HG02973 (cell line): ENCODE measurements around the gene MAP2K2.

Experiments used
- ATAC-seq: cut with Tn5 transposase; IDR thresholded peaks from one replicate; pipeline ENCODE4 v1.9.1; 2021; ENCODE audit warnings: moderate library complexity; ENCODE audit not compliant: unreplicated experiment

Gene MAP2K2

DNA sequence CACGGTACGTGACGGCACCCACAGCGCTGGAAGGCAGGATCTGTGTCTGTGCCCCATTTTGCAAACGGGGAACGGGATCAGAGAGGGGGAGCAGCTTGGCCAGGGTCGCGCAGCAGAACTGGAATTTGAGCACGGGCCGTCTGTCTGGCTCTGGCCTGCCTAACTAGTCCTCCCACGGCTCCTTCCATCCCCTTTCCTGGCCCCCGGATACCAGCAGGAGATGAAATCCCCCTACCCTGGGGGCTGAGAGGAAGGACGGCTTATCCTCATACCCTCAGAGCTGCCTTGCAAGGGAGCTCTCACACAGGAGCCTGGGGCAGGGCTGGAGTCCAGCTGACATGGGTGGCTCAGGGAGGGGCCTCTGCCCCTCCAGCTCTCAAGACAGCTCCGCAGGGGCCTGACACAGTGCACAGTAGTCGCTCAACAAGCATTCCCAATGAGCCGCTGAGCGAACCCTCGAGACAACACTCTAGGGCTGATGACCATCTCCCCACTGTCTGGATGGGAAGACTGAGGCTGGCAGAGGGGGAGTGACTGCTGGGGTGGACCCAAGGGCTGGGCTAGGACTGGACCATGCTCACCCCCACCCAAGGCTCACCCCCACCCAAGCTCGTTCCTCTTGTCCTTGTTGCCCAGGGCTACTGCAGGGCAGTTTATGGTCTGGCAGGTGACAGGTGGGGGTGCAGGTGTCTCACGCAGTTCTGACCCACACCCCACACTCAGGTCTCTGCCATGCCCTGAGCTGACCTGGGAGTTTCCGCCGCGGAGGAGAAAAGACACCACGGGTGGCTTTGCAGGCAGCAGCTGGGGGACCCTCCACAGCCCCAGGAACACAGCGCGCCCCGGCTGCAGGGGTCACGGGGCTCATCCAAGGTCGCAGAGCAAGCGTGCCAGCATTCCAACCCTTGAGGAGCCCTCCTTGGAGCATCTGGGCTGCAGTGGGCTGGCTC, 61.2 kb downstream of the MAP2K2 start:
- no peak for ATAC-seq

DNA sequence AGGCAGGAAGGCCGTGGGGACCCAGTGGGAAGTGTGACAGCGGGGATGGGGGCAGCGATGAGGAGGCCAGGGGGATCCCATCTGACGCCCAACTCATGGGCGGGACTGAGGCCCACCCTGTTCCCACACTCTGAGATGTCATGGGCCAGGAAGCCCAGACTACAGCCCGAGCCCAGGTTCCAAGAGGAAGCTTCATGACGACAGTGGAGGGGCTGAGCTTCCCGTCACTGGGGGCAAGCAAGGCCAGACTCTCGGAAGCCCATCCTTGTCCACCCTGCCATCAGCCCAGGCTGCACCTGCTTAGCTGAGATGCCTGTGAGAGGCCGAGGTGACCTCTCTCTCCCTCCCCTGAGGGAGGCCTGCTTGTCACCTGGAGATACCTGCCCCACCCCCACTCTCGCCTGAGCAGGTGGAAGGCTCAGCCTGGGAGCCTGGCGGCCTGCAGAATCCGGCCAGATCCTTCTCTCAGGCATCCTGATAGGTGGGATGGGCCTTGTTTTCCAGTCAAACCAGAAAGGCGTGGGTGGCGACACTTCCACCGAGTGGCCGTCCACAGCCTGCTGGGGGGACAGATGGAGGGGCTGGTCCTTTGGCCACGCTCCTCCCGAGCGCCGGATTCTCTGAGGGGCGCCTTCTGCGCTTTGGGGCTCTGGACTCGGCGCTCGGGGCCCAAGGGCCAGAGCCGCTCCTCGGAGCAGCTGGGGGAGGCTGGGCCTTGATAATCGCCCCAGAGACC, 62.1 kb downstream of the MAP2K2 start:
- no peak for ATAC-seq

DNA sequence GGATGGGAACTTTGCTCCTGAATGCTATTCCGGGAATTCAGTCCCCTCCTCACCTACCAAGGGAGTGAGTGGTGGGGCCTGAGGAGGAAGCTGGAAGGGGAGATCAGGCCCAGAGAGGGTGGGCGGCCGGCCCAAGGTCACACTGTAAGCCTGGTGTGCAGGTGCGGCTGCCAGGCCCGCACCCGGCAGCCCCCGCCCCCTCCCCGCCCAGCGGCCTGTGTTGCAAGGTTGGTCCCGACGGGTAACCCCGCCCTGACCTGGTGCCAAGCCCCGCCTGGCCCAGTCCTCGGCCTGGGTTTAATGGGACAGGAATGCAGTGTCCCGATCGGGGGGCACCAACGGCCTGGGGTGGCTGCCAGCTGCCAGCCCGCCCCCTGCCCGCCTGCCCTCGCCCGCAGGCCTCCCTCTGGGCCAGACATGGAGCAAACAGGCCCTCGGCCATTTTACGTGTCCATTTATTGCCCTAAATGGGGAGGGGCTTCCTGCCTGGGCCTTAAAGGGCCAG, 62.7 kb downstream of the MAP2K2 start:
- ATAC-seq, result no peak

DNA sequence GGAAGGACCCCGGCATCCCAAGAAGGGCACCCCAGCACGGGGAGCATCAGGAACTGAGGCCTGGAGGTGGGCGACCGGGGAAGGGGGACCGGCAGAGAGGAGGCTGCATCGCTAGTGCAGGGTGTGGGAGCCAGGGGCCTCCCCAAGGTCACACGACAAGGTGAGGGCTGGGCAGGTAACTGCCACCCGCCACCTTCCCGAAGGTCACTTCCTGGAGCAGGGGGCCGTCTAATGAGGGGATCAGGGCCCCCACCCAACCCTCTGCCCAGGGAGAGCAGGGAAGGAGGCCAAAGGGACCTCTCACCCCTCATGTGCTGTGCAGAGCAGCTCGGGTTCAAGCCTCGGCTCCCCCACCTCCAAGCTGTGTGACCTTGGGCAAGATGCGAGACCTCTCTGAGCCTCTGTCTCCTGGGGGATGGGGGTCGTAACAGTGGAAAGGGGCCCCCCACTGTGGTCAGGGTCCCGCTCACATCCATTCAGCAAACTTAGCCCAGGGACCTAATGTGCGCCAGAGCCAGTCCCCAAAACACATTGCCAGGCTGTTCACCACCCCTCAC, 63.2 kb downstream of the MAP2K2 start:
- ATAC-seq, result no peak

DNA sequence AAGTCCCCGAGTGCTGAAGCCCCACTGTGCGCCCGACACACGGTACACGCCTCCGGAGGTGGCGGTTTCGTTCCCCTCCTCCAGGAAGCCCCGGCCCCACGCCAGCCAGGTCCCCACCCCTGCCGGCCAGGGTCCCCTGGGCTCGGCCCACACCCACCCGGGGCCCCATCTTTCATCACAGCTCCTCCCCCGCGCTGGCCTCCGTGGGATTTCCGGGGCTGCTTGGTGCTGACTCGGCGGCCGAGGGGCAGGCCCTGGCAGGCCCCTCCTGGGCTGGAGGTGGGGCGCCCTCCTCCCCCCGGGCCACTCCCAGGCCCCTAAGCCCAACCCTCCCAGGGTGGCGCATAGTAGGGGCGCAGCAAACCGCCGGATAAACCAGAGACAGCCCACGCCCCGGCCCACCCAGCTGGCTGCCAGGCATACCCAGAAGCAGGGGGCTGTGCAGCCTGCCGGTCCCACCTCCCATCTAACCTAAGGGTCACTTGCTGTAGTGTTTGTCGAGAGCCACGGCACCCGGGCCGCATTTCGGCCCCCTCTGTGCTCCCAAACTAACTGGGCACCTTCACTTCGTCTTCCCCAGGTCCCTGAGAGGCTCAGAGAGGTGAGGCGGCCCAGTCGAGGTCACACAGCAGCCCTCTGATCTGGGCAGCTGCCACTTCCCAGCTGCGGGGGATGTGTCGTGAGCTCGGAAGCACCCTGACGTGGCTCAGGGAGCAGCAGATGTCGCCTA, 63.9 kb downstream of the MAP2K2 start:
- no peak for ATAC-seq

DNA sequence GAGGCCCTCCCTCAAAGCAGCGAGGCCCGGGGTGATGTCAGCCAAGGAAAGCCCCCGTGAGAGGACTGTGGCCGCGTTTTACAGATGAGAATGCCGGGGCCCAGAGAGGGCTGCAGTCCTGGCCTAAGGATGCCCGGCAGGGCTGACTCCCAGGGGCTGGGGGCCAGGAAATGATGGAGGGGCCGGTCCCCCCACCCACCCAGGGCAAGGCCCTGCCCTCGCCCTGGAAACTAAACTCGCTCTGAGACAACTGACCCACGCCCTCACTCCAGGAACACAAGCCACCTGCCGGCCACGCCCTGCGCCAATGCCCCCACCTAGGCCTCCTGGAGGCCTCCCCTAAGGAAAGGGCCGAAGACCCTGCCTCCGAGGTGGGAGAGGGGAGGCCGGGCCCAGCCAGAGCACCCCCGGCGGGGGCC, 64.5 kb downstream of the MAP2K2 start:
- no peak for ATAC-seq

DNA sequence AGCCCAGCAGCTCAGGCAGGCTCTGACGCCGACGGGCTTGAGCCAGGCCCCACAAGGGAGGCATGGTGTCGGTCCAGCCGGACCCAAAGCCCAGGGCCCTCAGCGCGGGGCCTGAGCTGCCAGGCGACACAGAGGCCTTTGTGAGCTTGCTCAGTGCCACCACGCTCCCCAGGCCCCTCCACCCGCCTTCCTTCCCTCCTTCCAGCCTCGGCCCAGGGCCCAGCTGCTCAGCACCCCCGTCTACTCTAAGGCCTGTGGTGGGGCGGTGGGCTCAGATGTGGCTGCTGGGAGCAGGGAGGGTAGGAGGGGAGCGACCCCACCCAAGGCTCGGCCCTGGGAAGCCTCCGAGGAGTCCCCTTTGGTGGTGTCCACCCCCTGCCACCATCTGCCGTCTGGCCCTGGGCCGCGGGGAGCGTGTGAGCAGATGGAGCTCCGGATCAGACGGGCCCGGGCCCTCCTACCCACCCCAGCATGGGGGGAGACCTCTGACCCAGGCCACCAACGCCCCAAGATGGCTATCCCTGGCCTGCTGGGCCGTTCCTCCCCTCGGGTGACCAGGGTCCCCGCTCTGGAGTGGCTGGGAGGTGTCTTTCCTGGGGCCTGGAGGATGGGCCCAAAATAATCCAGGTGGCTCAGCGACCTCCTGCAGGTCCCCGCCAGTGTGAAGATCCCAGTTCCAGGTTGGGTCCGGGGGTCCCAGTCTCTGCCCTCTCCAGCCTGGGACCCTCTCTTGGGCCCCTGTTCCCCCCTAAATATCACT, 65.0 kb downstream of the MAP2K2 start:
- no peak for ATAC-seq

DNA sequence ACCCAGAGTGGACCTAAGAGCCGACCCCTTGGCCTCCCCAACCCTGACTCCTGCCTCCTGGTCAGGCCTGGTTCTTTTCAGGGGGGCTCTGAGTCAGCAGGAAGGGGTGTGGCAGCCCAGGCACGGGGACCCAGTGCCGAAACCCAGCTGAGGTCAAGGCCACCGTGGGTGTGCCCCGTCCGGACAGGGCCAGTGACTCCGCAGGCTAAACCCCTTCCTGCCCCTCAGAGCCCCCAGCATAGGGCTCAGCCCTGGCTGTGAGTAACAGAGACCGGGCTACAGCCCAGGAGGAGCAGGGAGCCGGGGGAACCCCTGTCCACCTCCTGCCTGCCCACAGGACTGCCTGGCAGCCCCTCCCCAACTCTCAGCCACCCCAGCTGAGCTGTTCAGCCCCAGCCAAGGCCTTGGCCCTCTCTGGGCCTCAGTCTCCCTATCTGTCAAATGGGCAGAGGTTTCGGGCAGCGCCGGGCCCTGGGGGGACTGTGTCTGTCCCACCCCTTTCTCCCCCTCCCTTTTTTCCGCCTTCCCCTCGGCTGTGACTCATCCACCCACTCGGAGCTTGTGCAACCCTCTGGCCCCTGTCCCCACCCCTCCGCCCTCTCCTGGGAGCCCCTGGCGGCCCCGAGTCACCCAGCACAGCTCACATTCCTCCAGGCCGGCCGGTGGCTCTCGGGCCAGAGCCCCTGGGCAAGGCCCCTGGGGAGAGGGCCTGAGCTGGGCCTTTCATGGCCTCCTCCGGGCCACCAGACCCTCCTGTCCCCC, 65.8 kb downstream of the MAP2K2 start:
- no peak for ATAC-seq

DNA sequence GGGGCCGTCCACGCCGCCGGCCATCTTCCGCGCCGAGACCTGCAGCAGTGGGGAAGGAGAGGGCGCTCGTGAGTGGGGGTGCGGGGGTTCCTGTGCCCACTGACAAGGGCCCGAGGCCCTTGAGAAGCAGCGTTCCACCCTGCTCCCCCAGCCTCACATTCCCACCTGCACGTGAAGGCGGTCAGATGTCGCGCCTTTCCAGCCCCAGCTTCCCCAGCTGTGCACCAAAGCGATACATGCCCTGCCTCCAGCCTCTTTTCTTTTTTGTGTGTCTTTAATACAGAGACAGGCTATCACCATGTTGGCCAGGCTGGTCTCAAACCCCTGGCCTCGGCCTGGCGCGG, 68.7 kb downstream of the MAP2K2 start:
- ATAC-seq, result no peak

DNA sequence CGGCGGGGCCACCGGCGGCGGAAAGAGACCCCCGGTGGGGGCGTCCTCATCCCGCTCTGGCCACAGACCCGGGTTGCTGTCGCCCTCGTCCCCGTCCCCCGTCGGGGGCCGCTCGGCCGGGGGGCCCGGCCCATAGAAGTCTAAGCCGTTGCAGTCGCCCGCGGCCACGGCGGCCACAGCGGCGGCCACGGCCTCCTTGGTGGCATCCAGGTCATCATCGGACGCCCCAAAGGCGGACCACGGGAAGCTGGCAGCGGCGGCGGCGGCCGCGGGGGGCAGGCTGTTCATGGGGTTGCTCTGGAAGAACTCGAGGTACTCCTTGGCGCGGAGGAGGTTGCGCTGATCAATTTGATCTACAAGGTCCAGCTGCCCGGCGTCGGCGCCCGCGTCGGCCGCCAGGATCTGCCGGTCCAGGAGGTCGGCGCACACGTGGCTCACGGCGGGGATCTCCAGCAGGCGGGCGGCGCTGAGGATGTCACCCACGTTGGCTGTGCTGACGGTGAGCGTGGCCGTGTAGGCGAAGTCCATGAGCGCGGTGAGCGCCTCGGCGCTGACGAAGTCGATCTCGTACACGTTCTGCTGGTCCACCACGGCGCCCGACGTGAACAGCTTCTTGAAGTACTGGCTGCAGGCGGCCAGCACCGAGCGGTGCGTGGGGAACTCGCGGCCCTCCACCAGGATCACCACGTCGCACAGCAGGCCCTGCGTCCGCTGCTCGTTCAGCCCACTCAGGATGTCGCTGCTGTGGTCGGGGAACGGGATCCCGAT, 69.3 kb downstream of the MAP2K2 start:
- no peak for ATAC-seq

DNA sequence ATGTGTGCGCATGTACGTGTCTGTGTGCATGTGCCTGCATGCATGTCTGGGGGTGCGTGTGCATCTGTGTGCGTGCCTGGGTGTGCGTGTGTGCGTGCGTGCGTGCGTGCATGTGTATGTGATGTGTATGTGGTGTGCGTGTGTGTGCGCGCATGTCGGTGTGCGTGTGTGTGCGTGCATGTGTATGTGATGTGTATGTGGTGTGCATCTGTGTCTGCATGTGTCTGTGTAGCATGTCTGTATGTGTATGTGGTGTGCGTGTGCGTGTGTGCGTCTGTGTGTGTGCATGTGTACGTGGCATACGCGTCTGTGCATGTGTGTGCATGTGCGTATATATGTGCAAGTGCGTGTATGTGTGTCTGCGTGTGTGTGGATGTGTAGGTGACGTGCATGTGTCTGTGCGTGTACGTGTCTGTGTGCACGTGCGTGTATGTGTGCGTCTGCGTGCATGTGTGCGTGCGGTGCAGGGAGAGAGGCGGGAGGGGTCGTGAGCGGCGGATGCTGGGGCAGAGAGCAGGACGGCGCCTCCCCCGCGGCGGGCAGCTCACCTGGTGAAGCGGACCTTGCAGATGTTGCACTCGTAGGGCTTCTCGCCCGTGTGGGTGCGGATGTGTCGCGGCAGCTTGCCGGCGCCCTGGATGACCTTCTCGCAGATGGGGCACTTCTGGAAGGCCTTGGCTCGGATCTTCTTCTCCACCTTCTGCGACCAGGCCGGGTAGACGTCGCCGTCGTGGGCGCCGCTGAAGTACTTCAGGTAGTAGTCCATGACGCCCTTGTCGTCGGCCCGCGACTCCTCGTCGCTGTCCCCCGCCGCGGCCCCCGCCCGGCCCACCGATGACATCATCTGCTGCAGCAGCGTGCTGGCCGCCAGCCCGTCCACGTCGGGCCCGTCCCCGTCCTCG, 70.2 kb downstream of the MAP2K2 start:
- no peak for ATAC-seq

DNA sequence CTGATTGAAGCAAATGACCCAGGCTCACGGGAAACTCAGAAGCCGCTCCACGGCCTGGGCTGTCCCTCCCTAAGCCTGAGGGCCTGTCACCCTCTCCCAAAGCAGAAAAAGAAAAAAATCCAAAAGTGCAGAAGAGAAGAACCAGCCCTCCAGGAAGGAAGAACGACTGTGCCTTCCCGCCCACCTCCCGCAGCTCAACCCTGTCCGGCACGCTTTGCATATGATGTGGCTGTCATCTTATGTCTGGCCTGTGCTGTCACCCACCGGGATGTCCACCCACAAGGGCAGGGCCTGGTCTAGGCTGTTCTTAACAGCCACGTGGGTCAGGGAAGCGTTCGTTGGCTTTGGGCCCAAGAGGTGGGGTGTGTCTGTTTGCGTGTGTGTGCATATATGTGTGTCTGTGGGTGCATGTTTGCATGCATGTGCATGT, 70.9 kb downstream of the MAP2K2 start:
- ATAC-seq, result no peak

DNA sequence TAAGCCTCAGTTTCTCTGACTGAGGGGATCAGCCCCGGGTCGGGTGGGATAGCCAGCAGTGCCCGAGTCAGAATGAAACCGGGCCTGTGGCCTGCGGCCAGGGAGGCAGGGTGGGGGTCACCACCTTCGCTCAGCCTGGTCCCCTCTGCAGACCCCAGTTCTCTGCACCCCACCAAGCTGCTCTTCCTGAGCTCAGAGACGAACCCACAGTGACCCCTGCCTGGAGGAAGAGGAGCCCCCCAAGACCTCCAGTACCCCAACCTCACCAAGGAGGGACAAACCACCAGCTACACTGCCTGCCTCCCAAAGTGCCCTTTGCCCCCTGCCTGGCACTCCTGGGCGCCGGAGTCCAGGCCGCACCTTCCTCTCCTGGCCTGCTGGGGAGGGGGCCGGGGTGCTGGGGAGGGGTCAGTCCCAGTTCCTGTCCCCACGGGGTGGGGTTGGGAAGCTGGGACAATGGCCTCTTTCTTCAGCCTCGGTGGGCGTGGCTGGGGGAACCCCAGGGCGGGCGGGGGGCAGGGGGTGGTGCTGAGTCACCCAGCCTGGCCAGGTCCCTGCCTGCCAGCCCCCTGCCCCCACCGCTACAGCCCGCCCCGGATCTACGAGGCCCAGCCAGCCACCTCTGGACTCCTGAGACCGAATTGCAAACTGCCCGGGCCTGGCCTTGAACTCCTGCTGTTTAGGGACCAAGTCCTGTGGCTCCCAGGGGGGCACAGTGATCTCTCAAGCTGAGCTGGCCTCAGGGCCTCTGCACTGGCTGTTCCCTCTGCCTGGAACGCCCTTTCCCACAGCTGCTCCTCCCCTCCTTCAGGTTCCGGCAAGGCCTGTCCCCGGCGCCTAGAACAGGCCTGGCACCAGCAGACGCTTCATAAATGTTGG, 71.6 kb downstream of the MAP2K2 start:
- no peak for ATAC-seq

DNA sequence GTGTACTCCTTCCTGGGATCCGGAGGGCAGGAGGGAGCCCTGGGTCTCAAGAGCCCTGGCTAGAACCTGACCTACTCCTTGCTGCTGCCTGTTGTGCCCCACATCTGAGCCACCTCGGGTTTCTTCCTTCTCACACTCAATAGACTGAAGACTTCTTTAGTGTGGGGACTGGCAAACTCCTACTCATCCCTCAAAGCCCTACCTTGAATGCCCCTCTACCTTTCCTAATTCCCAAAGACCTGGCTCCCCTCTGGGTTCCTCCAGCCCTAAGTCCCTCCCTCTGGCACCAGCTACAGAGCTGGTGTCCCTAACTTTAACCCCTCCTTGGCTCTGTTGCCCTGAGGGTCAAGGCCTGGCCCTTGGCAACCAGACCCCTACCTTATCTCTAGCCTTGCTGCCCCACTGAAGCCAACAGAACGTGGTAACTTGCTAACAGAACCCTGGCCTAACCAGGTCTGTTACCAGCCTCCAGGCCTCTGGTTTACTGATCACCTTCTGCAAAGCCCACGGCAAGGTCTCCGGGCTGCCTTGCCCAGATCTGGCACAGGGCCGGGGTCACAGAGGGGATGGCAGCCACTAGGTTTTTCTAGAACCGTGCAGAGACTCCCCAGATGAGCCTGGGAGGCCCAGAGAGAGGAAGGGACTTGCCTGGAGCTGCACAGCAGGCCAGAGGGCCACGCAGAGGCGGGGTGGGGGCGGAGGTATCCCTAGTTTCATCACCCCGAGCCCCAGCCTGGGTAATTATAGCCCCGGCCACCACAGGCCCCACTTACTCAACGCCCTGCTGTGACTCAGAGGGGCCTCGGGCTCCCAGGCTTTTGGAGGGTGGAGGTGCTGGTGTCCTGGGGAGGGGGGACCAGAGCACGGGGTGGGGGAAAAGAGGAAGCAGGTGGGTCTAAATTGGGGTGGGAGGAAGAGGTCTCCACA, 72.5 kb downstream of the MAP2K2 start:
- ATAC-seq, result no peak

DNA sequence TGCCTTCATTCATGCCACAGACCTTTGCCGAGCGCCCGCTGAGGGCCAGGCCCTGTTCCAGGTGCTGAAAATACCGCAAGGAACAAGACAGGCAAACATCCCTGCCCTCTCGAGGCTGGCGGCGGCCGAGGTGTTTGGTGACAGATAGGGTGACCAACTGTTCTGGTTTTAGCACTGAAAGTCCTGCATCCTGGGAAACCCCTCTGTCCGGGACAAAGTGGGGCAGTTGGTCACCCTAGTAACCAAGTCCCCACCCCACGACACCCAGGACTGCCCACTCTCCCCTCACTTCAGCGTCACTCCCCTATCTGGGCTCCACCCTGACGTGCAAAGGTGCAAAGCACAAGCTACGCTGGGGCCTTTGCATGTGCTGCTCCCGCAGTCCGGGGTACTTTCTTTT, 74.5 kb downstream of the MAP2K2 start:
- ATAC-seq, result no peak
